ENCODE results near the gene SLC6A15. TPM values are rescaled to one million over a fixed set of nuclear protein-coding genes. Genes with fewer than 3 reads are reported as not detected.

Gene SLC6A15
- total RNA-seq (ENCODE audit: insufficient read depth, low replicate concordance): 13.7 TPM

- DNase-seq (ENCODE audit: low spot score): peak; percentile 72
These were observed at the start of gene SLC6A15 for GRCh38 chr12:84912198-84913128. Gene SLC6A15 (minus strand): TSS chr12:84912799. CDS start chr12:84892120, 20,679 bp downstream.

GRCh38 chr12:84960918-84961317, 48.3 kb upstream of the SLC6A15 start:
- DNase-seq (ENCODE audit: low spot score): no peak

GRCh38 chr12:84955298-84955697, 42.7 kb upstream of the SLC6A15 start:
- no peak for DNase-seq (ENCODE audit: low spot score)

- no peak for DNase-seq (ENCODE audit: low spot score)
These were observed 41.8 kb upstream of the SLC6A15 start for GRCh38 chr12:84954415-84954814.

GRCh38 chr12:84950971-84951546, 38.5 kb upstream of the SLC6A15 start:
- DNase-seq (ENCODE audit: low spot score): no peak

- no peak for DNase-seq (ENCODE audit: low spot score)
These were observed 34.2 kb upstream of the SLC6A15 start for GRCh38 chr12:84946753-84947152.

- no peak for DNase-seq (ENCODE audit: low spot score)
These were observed 24.8 kb upstream of the SLC6A15 start for GRCh38 chr12:84937415-84937814.

- DNase-seq (ENCODE audit: low spot score): no peak
These were observed 16.9 kb upstream of the SLC6A15 start for GRCh38 chr12:84929501-84929900.

- peak; percentile 93 for DNase-seq (ENCODE audit: low spot score)
These were observed 12.4 kb upstream of the SLC6A15 start for GRCh38 chr12:84924981-84925380.

- no peak for DNase-seq (ENCODE audit: low spot score)
These were observed 10.1 kb upstream of the SLC6A15 start for GRCh38 chr12:84922693-84923092.

- DNase-seq (ENCODE audit: low spot score): no peak
These were observed 7.7 kb upstream of the SLC6A15 start for GRCh38 chr12:84920331-84920730.

- DNase-seq (ENCODE audit: low spot score): no peak
These were observed 6.7 kb upstream of the SLC6A15 start for GRCh38 chr12:84919271-84919670.

- DNase-seq (ENCODE audit: low spot score): no peak
These were observed 523 bp upstream of the SLC6A15 start for GRCh38 chr12:84913129-84913515.

GRCh38 chr12:84911271-84912197, 1.1 kb downstream of the SLC6A15 start:
- DNase-seq (ENCODE audit: low spot score): peak; percentile 83

- peak; percentile 37 for DNase-seq (ENCODE audit: low spot score)
These were observed 1.9 kb downstream of the SLC6A15 start for GRCh38 chr12:84910549-84911241.

GRCh38 chr12:84904051-84904450, 8.5 kb downstream of the SLC6A15 start:
- DNase-seq (ENCODE audit: low spot score): no peak

- no peak for DNase-seq (ENCODE audit: low spot score)
These were observed 21.3 kb downstream of the SLC6A15 start for GRCh38 chr12:84891106-84891838.

- DNase-seq (ENCODE audit: low spot score): no peak
These were observed 22.8 kb downstream of the SLC6A15 start for GRCh38 chr12:84889818-84890217.

GRCh38 chr12:84888861-84889260, 23.7 kb downstream of the SLC6A15 start:
- DNase-seq (ENCODE audit: low spot score): no peak

- no peak for DNase-seq (ENCODE audit: low spot score)
These were observed 35.3 kb downstream of the SLC6A15 start for GRCh38 chr12:84877340-84877739.

GRCh38 chr12:84875241-84875640, 37.4 kb downstream of the SLC6A15 start:
- DNase-seq (ENCODE audit: low spot score): no peak

Measured in umbilical cord (tissue), 2 donors.